Hair follicle dermal papilla cell (primary cell): ENCODE measurements around the gene HBA1. TPM values are rescaled to one million over a fixed set of nuclear protein-coding genes. Genes with fewer than 3 reads are reported as not detected.

Source experiments
- small RNA-seq: library from RNA; depleted of rRNA; stranded (forward); fragments of <200 nt; gene quantifications from one replicate; pipeline ENCODE3, GENCODE V24; 2012
- total RNA-seq: library from RNA; depleted of rRNA; stranded (reverse); fragments of >200 nt; gene quantifications from 2 replicates; pipeline ENCODE4 v1.2.3, GENCODE V29; 2012

The HBA1 gene
- total RNA-seq, result not detected in 2 replicates

GRCh38 chr16:176477-177382, at the start of gene HBA1:
Gene HBA1, plus strand, starts transcription at chr16:176680. Its CDS starts 37 bp downstream, at chr16:176717.

GRCh38 chr16:152141-153128, 24.0 kb upstream of the HBA1 start, which contains the start of gene HBZ:
Gene HBZ, plus strand, starts transcription at chr16:152644. Its CDS starts 266 bp downstream, at chr16:152910.

DNA sequence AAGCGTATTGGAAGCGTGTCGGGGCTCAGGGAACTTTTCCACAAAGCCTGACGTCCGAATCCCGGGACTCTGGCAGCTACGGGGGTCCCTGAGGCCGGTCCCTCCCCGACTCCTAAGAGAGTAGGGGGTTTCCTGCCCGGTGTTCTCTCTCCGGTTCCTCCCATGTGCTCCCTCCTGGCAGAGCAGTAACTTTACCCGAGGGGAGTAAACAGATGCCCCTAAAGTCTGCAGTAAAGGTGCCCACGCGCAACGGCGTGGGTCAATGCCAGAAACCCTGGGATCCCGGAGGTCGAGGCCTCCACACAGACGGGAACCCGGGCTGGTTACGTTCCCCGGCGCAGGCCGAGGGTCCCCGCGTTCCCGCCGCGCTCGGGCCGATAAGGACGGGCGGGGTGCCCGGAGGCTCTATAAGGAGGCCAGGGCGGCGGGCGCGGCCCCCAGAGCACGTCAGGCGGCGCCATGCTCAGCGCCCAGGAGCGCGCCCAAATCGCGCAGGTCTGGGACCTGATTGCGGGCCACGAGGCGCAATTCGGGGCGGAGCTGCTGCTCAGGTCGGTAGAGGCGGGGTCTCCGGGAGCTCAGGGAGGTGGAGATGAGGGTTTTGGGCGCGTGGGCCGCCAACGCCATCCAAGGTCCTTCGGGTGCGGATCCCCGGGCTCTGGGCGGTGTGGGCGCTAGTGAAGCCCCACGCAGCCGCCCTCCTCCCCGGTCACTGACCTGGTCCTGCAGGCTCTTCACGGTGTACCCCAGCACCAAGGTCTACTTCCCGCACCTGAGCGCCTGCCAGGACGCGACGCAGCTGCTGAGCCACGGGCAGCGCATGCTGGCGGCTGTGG, 10.7 kb upstream of the HBA1 start, which contains the start of gene HBM:
Gene HBM, plus strand, starts transcription at position 440 of the 836 bp plus-strand sequence. Its CDS starts 20 bp downstream, at position 460.

DNA sequence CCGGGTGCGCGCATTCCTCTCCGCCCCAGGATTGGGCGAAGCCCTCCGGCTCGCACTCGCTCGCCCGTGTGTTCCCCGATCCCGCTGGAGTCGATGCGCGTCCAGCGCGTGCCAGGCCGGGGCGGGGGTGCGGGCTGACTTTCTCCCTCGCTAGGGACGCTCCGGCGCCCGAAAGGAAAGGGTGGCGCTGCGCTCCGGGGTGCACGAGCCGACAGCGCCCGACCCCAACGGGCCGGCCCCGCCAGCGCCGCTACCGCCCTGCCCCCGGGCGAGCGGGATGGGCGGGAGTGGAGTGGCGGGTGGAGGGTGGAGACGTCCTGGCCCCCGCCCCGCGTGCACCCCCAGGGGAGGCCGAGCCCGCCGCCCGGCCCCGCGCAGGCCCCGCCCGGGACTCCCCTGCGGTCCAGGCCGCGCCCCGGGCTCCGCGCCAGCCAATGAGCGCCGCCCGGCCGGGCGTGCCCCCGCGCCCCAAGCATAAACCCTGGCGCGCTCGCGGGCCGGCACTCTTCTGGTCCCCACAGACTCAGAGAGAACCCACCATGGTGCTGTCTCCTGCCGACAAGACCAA, 4.0 kb upstream of the HBA1 start, which contains the start of gene HBA2:
Gene HBA2, plus strand, starts transcription at position 503 of the 568 bp plus-strand sequence. Its CDS starts 37 bp downstream, at position 540.

DNA sequence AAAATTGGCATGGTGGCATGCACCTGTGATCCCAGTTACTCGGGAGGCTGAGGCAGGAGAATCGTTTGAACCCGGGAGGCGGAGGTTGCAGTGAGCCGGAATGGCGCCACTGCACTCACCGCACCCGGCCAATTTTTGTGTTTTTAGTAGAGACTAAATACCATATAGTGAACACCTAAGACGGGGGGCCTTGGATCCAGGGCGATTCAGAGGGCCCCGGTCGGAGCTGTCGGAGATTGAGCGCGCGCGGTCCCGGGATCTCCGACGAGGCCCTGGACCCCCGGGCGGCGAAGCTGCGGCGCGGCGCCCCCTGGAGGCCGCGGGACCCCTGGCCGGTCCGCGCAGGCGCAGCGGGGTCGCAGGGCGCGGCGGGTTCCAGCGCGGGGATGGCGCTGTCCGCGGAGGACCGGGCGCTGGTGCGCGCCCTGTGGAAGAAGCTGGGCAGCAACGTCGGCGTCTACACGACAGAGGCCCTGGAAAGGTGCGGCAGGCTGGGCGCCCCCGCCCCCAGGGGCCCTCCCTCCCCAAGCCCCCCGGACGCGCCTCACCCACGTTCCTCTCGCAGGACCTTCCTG, 3.7 kb downstream of the HBA1 start, which contains the start of gene HBQ1:
Gene HBQ1, plus strand, starts transcription at position 359 of the 575 bp plus-strand sequence. Its CDS starts 28 bp downstream, at position 387.

Small RNA genes lying within 50 kb of the gene (small RNA-seq; reads per million reads assigned to genes)
- not detected for gene RF00019

Other genes with a start within 250 kb of the HBA1 start
- gene POLR3K, start 123.1 kb upstream of the HBA1 start, total RNA-seq, result 0.97 and 1.1 TPM in 2 replicates
- gene SNRNP25, start 122.9 kb upstream of the HBA1 start, total RNA-seq, result 9.0 and 9.6 TPM in 2 replicates
- gene RHBDF1, start 104.0 kb upstream of the HBA1 start, total RNA-seq, result 42.4 and 44.0 TPM in 2 replicates
- 133 and 153 TPM in 2 replicates for gene MPG, start 98.5 kb upstream of the HBA1 start, total RNA-seq
- 10.0 and 14.8 TPM in 2 replicates for gene NPRL3, start 38.0 kb upstream of the HBA1 start, total RNA-seq
- gene HBZ, start 24.0 kb upstream of the HBA1 start, total RNA-seq, result not detected in 2 replicates
- gene HBM, start 10.7 kb upstream of the HBA1 start, total RNA-seq, result not detected in 2 replicates
- gene HBA2, start 3.8 kb upstream of the HBA1 start, total RNA-seq, result not detected in 2 replicates
- not detected in 2 replicates for gene HBQ1, start 3.8 kb downstream of the HBA1 start, total RNA-seq
- 30.8 and 40.6 TPM in 2 replicates for gene LUC7L, start 52.8 kb downstream of the HBA1 start, total RNA-seq
- 84.5 and 89.4 TPM in 2 replicates for gene FAM234A, start 58.1 kb downstream of the HBA1 start, total RNA-seq
- gene RGS11, start 99.3 kb downstream of the HBA1 start, total RNA-seq, result 2.2 and 3.2 TPM in 2 replicates
- gene ARHGDIG, start 103.9 kb downstream of the HBA1 start, total RNA-seq, result not detected in 2 replicates
- not detected in 2 replicates for gene PDIA2, start 106.5 kb downstream of the HBA1 start, total RNA-seq
- 20.0 and 28.6 TPM in 2 replicates for gene AXIN1, start 176.0 kb downstream of the HBA1 start, total RNA-seq
- gene MRPL28, start 193.9 kb downstream of the HBA1 start, total RNA-seq, result 54.7 and 57.2 TPM in 2 replicates
- gene PGAP6, start 205.3 kb downstream of the HBA1 start, total RNA-seq, result 46.3 and 54.8 TPM in 2 replicates
- gene NME4, start 220.5 kb downstream of the HBA1 start, total RNA-seq, result 122 and 127 TPM in 2 replicates
- 25.0 and 25.2 TPM in 2 replicates for gene DECR2, start 225.2 kb downstream of the HBA1 start, total RNA-seq
- 21.6 and 24.3 TPM in 2 replicates for gene RAB11FIP3, start 249.0 kb downstream of the HBA1 start, total RNA-seq